Activated T-cell treated with anti-CD3 and anti-CD28 coated beads for 24 hours (primary cell): ENCODE results near the gene CDK5R1.

ENCODE experiments used
- DNase-seq: peaks from one replicate; pipeline ENCODE4 v3.0.0-alpha.2; 2020; ENCODE audit warnings: low read depth

CDK5R1 gene

GRCh38 chr17:32471652-32472051 is 15.1 kb upstream of the CDK5R1 start:
- DNase-seq, result no peak

GRCh38 chr17:32475258-32475657 is 11.5 kb upstream of the CDK5R1 start:
- no peak for DNase-seq

- no peak for DNase-seq
Measured at GRCh38 chr17:32477220-32477619, 9.6 kb upstream of the CDK5R1 start.

GRCh38 chr17:32479074-32479617 is 7.6 kb upstream of the CDK5R1 start:
- no peak for DNase-seq

- no peak for DNase-seq
Measured at GRCh38 chr17:32481193-32481592, 5.6 kb upstream of the CDK5R1 start.

- DNase-seq, result no peak
Measured at GRCh38 chr17:32482568-32483320, 4.0 kb upstream of the CDK5R1 start.

GRCh38 chr17:32483451-32484019 is 3.3 kb upstream of the CDK5R1 start:
- no peak for DNase-seq

- no peak for DNase-seq
Measured at GRCh38 chr17:32484041-32484461, 2.7 kb upstream of the CDK5R1 start.

GRCh38 chr17:32484628-32485027 is 2.2 kb upstream of the CDK5R1 start:
- DNase-seq, result no peak

- no peak for DNase-seq
Measured at GRCh38 chr17:32485261-32486110, 1.3 kb upstream of the CDK5R1 start.

- DNase-seq, result peak; percentile 59
Measured at GRCh38 chr17:32486111-32486700, 587 bp upstream of the CDK5R1 start.

- no peak for DNase-seq
Measured at GRCh38 chr17:32487473-32488176, 832 bp downstream of the CDK5R1 start.

- no peak for DNase-seq
Measured at GRCh38 chr17:32488177-32488542, 1.4 kb downstream of the CDK5R1 start.

- DNase-seq, result no peak
Measured at GRCh38 chr17:32488604-32489180, 1.9 kb downstream of the CDK5R1 start.

GRCh38 chr17:32489320-32490100 is 2.7 kb downstream of the CDK5R1 start:
- no peak for DNase-seq

- no peak for DNase-seq
Measured at GRCh38 chr17:32490101-32490482, 3.3 kb downstream of the CDK5R1 start.

GRCh38 chr17:32491371-32492263 is 4.8 kb downstream of the CDK5R1 start:
- DNase-seq, result no peak

GRCh38 chr17:32492264-32492589 is 5.4 kb downstream of the CDK5R1 start:
- DNase-seq, result no peak

- DNase-seq, result no peak
Measured at GRCh38 chr17:32492648-32493289, 6.0 kb downstream of the CDK5R1 start.
